Caco-2 (cell line): ENCODE data around the gene MRPL47. TPM values are rescaled to one million over a fixed set of nuclear protein-coding genes. Genes with fewer than 3 reads are reported as not detected.

Source experiments
- BruUV-seq: library from RNA; stranded (reverse); fragments of 400-500 nt; replicated peaks from 2 replicates; lab custom pipeline; 2021; lab: Mats Ljungman, UMichigan
- CTCF ChIA-PET: fragments of 300-600 bp; sonication (Branson Sonifier 250); formaldehyde crosslinking; loops from one replicate; lab custom pipeline; 2022; ENCODE audit warnings: antibody characterized with exemption; lab: Charles Lee
- POLR2A ChIA-PET: fragments of 300-600 bp; sonication (Branson Sonifier 250); formaldehyde crosslinking; loops from one replicate; lab custom pipeline; 2022; ENCODE audit warnings: antibody characterized with exemption; lab: Charles Lee
- DNase-seq, 2 experiments: peaks; one replicate each; pipeline versions ENCODE4 v3.0.0 to v3.0.0-alpha.2; 2020 to 2022
- H3K27me3 ChIP-seq: replicated peaks from 2 replicates; pipeline ENCODE4 v1.6.0; 2011; ENCODE audit warnings: low read length; ENCODE audit not compliant: control insufficient read depth, insufficient read depth
- H3K36me3 ChIP-seq: 2 replicates; pipeline ENCODE4 v1.5.1; 2011; ENCODE audit warnings: low read length; ENCODE audit not compliant: control insufficient read depth, insufficient read depth
- H3K4me1 ChIP-seq: fragments of 250-450 bp; sonication (Bioruptor Pico); 2 replicates; pipeline ENCODE4 v1.5.1; 2020; ENCODE audit warnings: mild to moderate bottlenecking
- H3K4me3 ChIP-seq: 2 replicates; pipeline ENCODE4 v1.5.1; 2011; ENCODE audit warnings: low read depth, mild to moderate bottlenecking, control low read depth, low read length
- H3K9me3 ChIP-seq: fragments of 250-450 bp; sonication (Bioruptor Pico); 2 replicates; pipeline ENCODE4 v1.5.1; 2020; ENCODE audit warnings: mild to moderate bottlenecking, moderate library complexity
- H3K27ac Mint-ChIP-seq: one replicate; pipeline ENCODE4 v1.8.0; 2022; ENCODE audit warnings: mixed read lengths; ENCODE audit not compliant: unreplicated experiment
- H3K27me3 Mint-ChIP-seq: one replicate; pipeline ENCODE4 v1.8.0; 2022; ENCODE audit warnings: mixed read lengths; ENCODE audit not compliant: insufficient read depth, unreplicated experiment
- H3K36me3 Mint-ChIP-seq: one replicate; pipeline ENCODE4 v1.8.0; 2022; ENCODE audit warnings: mild to moderate bottlenecking, mixed read lengths; ENCODE audit not compliant: insufficient read depth, unreplicated experiment
- H3K4me1 Mint-ChIP-seq: one replicate; pipeline ENCODE4 v1.8.0; 2022; ENCODE audit warnings: low read depth, mixed read lengths; ENCODE audit not compliant: unreplicated experiment
- H3K4me3 Mint-ChIP-seq: one replicate; pipeline ENCODE4 v1.8.0; 2022; ENCODE audit warnings: mild to moderate bottlenecking, moderate library complexity, mixed read lengths; ENCODE audit not compliant: unreplicated experiment
- H3K9me3 Mint-ChIP-seq: one replicate; pipeline ENCODE4 v1.8.0; 2022; ENCODE audit warnings: mixed read lengths; ENCODE audit not compliant: unreplicated experiment
- CTCF ChIP-seq, 2 experiments: fragments of 200-600 bp in 1 of 2; IDR thresholded peaks; 1 replicate in 1 of 2; 2 replicates in 1 of 2; pipeline versions ENCODE4 v1.5.1 to v1.8.0; 2011 to 2022; ENCODE audit warnings: antibody characterized with exemption in 1 of 2, control low read depth in 1 of 2, inconsistent platforms in 1 of 2, low read depth in 1 of 2, low read length in 1 of 2, mild to moderate bottlenecking in 1 of 2, moderate library complexity in 1 of 2; ENCODE audit not compliant: insufficient read depth in 1 of 2, severe bottlenecking in 1 of 2, unreplicated experiment in 1 of 2
- intact Hi-C: fragments of 100-400 bp; cut with micrococcal nuclease; formaldehyde crosslinking; loops from one replicate; pipeline ENCODE4 v1.10.0; 2022; ENCODE audit not compliant: unreplicated experiment
- total RNA-seq: library from RNA; stranded (reverse); gene quantifications from 2 replicates; pipeline ENCODE4 v1.2.3, GENCODE V29; 2022

The MRPL47 gene
- total RNA-seq, 1 experiment from 2014 or later = 71.3 TPM

- no peaks in the 10 kb centered on the region; the same call in 1 of the 2 replicates for H3K9me3 ChIP-seq
- no peaks in the 10 kb centered on the region for H3K27me3 ChIP-seq
- no peak overlapping the region for H3K4me3 Mint-ChIP-seq
- no peaks in the 10 kb centered on the region for H3K9me3 Mint-ChIP-seq
- no TSS peak for BruUV-seq
- no peaks in the 10 kb centered on the region; the same call in 1 of the 2 replicates for H3K36me3 ChIP-seq
- no peaks in the 10 kb centered on the region for H3K27me3 Mint-ChIP-seq
- H3K4me1 Mint-ChIP-seq = peaks cover 8% of the 10 kb centered on the region
- intact Hi-C loops = no loop called here
- H3K4me3 ChIP-seq = no peak overlapping the region
- H3K27ac Mint-ChIP-seq = no peak overlapping the region
- peaks cover 28% of the 10 kb centered on the region for H3K36me3 Mint-ChIP-seq
- ChIA-PET CTCF (no interaction called here), POLR2A (no interaction called here)
- no peak for DNase-seq
- TF ChIP-seq CTCF (IDR thresholded peaks at IDR 0.05; ENCODE audit: insufficient read depth in 1 of 2, low read depth in 1 of 2, low read length in 1 of 2, severe bottlenecking in 1 of 2, unreplicated experiment in 1 of 2) = no peak
- peaks cover 17% of the 10 kb centered on the region; the same call in 1 of the 2 replicates for H3K4me1 ChIP-seq
Observed at GRCh38 chr3:179615458-179616173, 11.2 kb upstream of the MRPL47 start.

- no peak for DNase-seq
- no peak overlapping the region for H3K4me3 Mint-ChIP-seq
- intact Hi-C loops = no loop called here
Observed at GRCh38 chr3:179613807-179614206, 9.4 kb upstream of the MRPL47 start.

GRCh38 chr3:179610066-179610465, 5.6 kb upstream of the MRPL47 start:
- no peaks in the 10 kb centered on the region for H3K9me3 Mint-ChIP-seq
- no peak overlapping the region for H3K4me3 ChIP-seq
- peaks cover 8% of the 10 kb centered on the region for H3K4me1 Mint-ChIP-seq
- H3K4me3 Mint-ChIP-seq = no peak overlapping the region
- intact Hi-C loops = no loop called here
- H3K27me3 Mint-ChIP-seq = no peaks in the 10 kb centered on the region
- no peak for DNase-seq
- TF ChIP-seq CTCF (IDR thresholded peaks at IDR 0.05; ENCODE audit: insufficient read depth in 1 of 2, low read depth in 1 of 2, low read length in 1 of 2, severe bottlenecking in 1 of 2, unreplicated experiment in 1 of 2) = no peak
- POLR2A ChIA-PET = no interaction called here
- H3K27ac Mint-ChIP-seq = no peak overlapping the region
- H3K36me3 ChIP-seq = no peaks in the 10 kb centered on the region; the same call in 1 of the 2 replicates
- BruUV-seq = no TSS peak
- H3K4me1 ChIP-seq = peaks cover 17% of the 10 kb centered on the region; the same call in 1 of the 2 replicates
- H3K9me3 ChIP-seq = no peaks in the 10 kb centered on the region
- peaks cover 16% of the 10 kb centered on the region for H3K36me3 Mint-ChIP-seq
- H3K27me3 ChIP-seq = no peaks in the 10 kb centered on the region
- CTCF ChIA-PET = no interaction called here

More at GRCh38 chr3:179613807-179614206, 9.4 kb upstream of the MRPL47 start:
- Mint-ChIP-seq H3K27ac (no peak overlapping the region), H3K9me3 (no peaks in the 10 kb centered on the region), H3K27me3 (no peaks in the 10 kb centered on the region), H3K36me3 (peaks cover 24% of the 10 kb centered on the region), H3K4me1 (peaks cover 8% of the 10 kb centered on the region)
- Histone ChIP-seq H3K4me1 (peaks cover 17% of the 10 kb centered on the region; the same call in 1 of the 2 replicates), H3K36me3 (no peaks in the 10 kb centered on the region; the same call in 1 of the 2 replicates), H3K4me3 (no peak overlapping the region), H3K9me3 (no peaks in the 10 kb centered on the region; the same call in 1 of the 2 replicates), H3K27me3 (no peaks in the 10 kb centered on the region)
- ChIA-PET CTCF (no interaction called here), POLR2A (no interaction called here)
- no peak for TF ChIP-seq CTCF (IDR thresholded peaks at IDR 0.05; ENCODE audit: insufficient read depth in 1 of 2, low read depth in 1 of 2, low read length in 1 of 2, severe bottlenecking in 1 of 2, unreplicated experiment in 1 of 2)
- BruUV-seq = no TSS peak
